Stimulated activated CD8-positive, alpha-beta memory T cell treated with anti-CD3 and anti-CD28 coated beads, Interleukin-7, amount 100 ng/mL, for 1 hour (primary cell): ENCODE data around the gene LNP1.
"Not testable (repeated sequence)": the region's sequence is repeated elsewhere in the genome, so short reads cannot be mapped to it uniquely, and the experiment has no call there.

ENCODE experiments used
- DNase-seq, 2 donors: peaks; one replicate each; pipeline ENCODE4 v3.0.0-alpha.2; 2020; ENCODE audit warnings: low read depth in 2 of 2

Gene LNP1

DNA sequence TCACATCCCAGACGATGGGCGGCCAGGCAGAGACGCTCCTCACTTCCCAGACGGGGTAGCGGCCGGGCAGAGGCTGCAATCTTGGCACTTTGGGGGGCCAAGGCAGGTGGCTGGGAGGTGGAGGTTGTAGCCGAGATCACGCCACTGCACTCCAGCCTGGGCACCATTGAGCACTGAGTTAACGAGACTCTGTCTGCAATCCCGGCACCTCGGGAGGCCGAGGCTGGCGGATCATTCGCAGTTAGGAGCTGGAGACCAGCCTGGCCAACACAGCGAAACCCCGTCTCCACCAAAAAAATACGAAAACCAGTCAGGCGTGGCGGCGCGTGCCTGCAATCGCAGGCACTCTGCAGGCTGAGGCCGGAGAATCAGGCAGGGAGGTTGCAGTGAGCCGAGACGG, 77.2 kb downstream of the LNP1 start:
- DNase-seq, result not testable (repeated sequence)

DNA sequence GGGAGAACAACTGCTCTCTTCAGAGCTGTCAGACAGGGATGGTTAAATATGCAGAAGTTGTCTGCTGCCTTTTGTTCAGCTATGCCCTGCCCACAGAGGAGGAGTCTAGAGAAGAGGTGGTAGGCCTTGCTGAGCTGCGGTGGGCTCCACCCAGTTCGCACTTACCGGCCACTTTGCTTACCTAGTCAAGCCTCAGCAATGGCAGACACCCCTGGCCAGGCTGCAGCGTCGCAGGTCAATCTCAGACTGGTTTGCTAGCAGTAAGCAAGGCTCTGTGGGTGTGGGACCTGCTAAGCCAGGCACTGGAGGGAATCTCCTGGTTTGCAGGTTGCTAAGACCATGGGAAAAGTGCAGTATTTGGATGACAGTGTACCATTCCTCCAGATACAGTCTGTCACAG, 78.7 kb downstream of the LNP1 start:
- DNase-seq, result no peak

DNA sequence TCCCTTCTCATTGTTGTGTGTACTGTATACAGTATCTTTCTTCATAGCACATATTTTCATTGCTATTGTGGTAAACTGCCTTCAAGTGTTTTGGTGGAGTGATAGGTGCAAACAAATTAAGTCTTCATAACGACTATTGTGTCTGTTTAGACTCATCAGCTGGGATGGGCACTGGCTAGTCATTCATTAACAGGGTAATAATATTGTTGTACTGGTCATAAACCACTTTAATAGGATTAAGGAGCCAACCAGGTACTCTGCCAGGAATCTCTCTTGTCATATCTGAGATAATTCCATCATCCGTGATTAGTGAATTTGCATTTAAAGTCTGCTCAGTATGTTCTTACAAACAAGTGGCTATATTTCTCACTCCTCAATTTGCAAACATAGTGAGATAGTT, 80.8 kb downstream of the LNP1 start:
- no peak for DNase-seq

DNA sequence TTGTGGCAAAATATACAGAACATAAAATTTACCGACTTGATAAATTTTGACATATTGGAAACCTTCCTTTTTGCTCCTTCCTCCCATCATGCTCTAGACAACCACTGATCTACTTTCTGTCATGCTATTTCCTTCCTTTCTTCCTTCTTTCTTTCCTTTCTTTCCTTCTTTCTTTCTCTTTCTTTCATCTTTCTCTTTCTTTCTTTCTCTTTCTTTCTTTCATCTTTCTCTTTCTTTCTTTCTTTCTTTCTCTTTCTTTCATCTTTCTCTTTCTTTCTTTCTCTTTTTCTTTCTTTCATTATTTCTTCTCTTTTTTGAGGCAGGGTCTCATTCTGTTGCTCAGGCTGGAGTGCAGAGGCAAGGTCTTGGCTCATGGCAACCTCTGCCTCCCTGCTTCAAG, 82.2 kb downstream of the LNP1 start:
- DNase-seq, result no peak

DNA sequence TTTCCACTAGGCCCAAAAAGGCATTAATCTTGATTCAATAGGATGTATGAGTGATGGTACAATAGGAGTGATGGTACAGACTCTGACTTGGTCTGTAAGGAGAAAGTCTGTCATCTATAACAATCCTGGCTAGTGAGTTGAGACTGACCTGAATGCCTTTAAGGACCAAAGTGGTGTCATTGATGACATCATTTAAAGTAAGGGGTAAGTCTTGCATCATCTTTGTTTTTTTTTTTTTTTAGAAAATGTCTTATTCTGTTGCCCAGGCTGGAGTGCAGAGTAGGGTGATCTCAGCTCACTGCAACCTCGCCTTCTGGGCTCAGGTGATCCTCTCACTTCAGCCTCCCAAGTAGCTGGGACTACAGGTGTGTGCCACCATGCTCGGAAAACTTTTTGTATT, 85.5 kb downstream of the LNP1 start:
- no peak for DNase-seq

DNA sequence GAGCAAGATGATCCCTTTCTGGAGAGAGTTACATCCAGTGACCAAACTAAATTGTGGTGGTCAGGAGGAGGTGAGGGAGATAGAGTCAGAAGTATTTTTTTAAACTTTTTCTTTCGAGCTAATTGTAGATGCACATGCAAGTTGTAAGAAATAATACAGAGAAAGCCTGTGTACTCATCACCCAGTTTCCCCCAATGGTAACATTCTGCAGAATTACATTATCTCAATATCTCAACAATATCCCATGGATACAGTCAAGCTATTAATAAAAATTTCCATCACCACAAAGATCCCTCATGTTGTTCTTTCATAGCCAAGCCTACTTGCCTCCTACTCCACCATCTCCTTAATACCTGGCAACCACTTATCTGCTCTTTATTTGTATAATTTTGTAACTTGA, 87.8 kb downstream of the LNP1 start:
- DNase-seq, result no peak

DNA sequence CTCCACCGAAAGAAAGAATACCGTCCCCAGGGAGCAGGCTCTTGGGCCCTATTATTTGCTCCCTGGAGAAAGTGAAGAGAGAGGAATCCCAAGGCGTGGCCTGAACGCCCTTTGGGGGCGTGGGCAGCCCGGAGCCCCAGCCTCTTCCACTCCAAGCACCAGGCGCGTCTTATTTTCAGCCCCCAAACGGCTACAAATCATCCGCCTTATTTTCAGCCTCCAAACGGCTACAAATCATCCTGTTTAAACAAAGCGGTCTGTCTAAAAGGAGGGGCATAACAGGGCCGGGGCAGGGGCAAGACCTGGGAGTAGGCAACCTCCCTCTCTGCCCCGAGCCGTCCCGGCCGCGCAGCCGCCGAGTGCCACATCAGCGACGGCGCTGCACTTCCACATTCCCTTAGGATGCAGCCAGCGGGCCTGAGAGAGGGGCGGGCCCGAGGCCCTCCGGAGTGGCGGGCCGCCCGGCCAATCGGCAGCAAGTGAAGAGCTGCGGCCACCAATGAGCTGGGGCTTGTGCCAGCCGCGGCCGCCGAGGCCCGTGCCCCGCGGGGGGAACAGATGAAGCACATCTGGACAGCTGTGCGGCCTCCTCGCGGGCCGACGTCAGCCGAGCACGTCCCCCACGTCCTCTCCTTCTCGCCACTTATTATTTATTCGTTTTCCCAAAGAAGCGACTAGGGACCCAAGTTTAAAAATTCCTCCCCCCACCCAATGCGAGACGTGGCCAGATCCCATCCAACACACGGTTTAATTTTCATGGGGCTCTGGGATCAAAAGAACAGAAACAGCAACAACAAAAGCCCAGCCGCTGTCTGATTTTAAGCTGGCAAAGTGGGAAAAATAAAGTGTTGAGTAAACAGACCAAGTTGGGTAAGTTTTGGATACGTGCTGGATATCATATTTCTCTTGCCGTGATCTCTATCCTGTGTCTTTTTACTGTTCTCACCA, 91.0 kb downstream of the LNP1 start, which contains the start of gene TMEM45A:
Gene TMEM45A, plus strand, starts transcription at position 561 of the 948 bp plus-strand sequence. CDS start 62,593 bp downstream, outside the sequence.
- DNase-seq, result peak; percentile 41 to 50

DNA sequence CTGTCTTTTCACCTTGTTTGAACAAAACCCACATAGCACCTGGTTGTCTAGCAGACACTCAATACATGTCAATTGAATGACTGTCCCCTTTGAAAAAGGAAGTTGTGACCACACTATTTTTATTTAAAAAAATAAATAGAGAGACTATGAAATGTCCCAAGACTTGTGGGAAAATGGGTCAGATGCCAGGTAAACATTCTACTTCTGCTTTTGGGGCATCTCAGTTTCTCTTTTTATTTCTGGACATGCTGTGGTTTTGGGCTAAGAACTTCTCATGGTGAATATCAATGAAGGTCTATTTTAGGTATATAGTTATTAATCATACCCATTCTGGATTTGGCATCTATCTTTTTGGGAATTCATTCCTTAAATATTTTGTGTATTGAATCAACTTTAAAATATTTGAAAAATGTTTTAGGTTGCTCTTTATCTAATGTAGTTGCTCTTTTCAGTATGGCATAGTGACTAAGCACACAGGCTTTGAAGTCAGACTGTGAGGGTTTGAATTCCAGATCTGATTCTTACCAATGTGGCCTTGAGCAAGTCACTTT, 95.4 kb downstream of the LNP1 start:
- no peak for DNase-seq

DNA sequence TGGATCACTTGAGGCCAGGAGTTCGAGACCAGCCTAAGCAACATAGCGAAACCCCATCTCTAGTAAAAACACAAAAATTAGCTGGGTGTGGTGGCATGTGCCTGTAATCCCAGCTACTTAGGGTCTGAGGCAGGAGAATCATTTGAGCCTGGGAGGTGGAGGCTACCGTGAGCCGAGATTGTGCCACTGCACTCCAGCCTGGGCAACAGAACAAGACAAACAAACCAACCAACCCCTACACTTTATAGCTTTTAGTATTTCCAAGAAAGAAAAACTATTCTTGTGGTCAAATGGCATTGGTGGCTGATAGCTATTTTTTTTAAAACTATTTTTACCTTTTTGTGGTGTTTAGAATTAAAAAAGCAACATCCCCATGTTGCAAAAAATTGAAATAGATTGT, 98.3 kb downstream of the LNP1 start:
- DNase-seq, result no peak

DNA sequence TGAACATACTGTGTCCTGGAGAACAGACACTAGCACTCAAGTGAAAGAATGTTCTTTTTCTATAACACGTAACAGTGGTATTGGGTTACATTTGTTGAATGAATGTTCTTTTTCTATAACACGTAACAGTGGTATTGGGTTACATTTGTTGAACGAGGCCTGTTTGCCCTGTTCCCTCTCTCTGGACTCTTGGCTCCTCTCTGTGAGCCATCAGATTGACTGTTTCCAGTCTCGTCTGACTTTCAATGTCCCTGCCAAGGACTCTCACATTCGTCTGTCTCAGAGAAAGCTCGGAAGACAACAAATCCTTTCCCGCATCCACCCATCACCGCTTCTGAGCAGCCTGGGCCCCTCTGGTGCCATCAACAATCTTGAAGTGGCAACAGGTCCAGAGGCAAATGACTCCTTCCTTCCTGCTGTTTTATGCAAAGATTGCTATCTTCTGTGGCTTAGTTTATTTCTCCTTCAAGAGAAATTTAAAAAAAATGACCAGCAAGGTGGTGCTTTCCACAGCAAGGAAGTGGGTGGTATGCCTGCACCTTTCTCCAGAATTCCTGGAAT, 99.1 kb downstream of the LNP1 start:
- DNase-seq, result no peak

DNA sequence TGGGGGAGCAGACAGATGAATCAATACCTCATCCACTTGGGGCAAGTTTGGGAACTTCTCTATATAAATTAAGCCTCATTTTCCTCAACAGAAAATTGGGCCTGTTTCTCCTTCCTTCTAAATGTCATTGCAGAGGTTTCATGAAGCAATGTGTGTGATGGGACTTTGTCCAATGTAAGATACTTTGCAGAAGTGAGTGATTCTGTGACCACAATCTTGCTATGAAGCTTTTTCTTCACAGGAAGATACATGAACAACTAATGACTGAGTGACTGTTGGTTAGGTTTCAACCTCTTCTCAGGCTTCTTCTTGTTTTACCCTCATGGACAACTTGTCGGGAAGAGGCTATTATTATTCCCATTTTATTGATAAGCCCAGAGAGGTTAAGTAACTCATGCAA, 102.1 kb downstream of the LNP1 start:
- DNase-seq, result no peak
